IgD-negative memory B cell (primary cell): Measurements from ENCODE around the gene CCDC74A. TPM values are rescaled to one million over a fixed set of nuclear protein-coding genes. Genes with fewer than 3 reads are reported as not detected.
"Not testable (repeated sequence)": the region's sequence is repeated elsewhere in the genome, so short reads cannot be mapped to it uniquely, and the experiment has no call there.

Experiments
- H3K27ac Mint-ChIP-seq, 3 donors: one replicate each; pipeline ENCODE4 v1.8.0; 2020 to 2022; ENCODE audit warnings: mild to moderate bottlenecking in 3 of 3, mixed read lengths in 3 of 3, moderate library complexity in 1 of 3
- H3K27me3 Mint-ChIP-seq: one replicate; pipeline ENCODE4 v1.8.0; 2021; ENCODE audit warnings: mixed read lengths
- H3K36me3 Mint-ChIP-seq: one replicate; pipeline ENCODE4 v1.8.0; 2020; ENCODE audit warnings: mild to moderate bottlenecking, mixed read lengths
- H3K4me1 Mint-ChIP-seq, 3 donors: one replicate each; pipeline ENCODE4 v1.8.0; 2020 to 2022; ENCODE audit warnings: mixed read lengths in 3 of 3, mild to moderate bottlenecking in 1 of 3
- H3K4me3 Mint-ChIP-seq, 4 donors: one replicate each; pipeline ENCODE4 v1.8.0; 2020 to 2022; ENCODE audit warnings: mild to moderate bottlenecking in 4 of 4, mixed read lengths in 4 of 4, moderate library complexity in 3 of 4
- H3K9me3 Mint-ChIP-seq, 3 donors: one replicate each; pipeline ENCODE4 v1.8.0; 2020 to 2021; ENCODE audit warnings: mixed read lengths in 3 of 3, mild to moderate bottlenecking in 1 of 3
- polyA plus RNA-seq: library from polyadenylated mRNA; unstranded; fragments of 300-500 nt; fragmentation: Illumina TruSeq; gene quantifications from one replicate; pipeline ENCODE4 v1.2.3, GENCODE V29; 2021

CCDC74A gene
- polyA plus RNA-seq, 1 donor from 2014 or later, result not detected

DNA sequence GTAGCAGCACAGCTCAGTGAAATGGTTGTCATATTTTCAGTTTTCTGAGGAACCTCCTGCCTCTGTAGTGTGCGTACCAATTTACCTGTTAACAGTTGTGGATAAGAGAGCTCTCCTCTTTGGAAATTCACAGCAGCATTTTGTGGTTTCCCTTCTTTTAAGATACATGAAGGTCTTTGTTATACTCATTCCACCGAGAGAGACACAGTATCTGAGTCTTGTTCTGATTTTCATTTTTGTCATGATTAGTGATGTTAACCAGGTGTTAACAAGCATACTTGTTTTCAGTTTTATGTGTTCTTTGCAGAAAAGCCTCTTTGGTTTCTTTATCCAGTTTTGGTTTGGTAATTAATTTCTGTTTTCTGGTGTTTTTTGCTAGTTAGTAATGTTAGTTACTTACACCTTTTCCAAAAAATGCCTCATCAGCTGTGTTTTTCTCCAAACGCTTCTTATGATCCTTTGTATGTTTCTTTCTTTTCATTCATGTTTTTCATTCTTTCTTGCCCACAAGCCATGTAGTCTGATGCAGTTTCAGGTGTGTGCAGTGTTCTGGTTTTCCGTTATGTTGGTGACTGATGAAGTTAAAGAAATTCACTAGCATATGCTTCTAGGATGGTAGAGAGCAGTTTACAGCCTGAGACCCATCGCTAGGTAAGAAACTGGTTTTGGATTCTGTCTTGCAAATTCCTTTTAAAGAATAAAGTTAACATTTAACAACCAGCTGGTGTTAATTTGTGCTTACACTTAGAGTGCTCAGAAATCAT lies 30.1 kb downstream of the CCDC74A start:
- H3K4me1 Mint-ChIP-seq, result no peaks in the 10 kb centered on the region
- peaks cover 0 to 5% (median 0%) of the 10 kb centered on the region in 3 donors for H3K9me3 Mint-ChIP-seq
- peaks cover 16% of the 10 kb centered on the region for H3K27me3 Mint-ChIP-seq
- no peaks in the 10 kb centered on the region for H3K36me3 Mint-ChIP-seq
- H3K27ac Mint-ChIP-seq, result no peak overlapping the region
- no peak overlapping the region for H3K4me3 Mint-ChIP-seq

DNA sequence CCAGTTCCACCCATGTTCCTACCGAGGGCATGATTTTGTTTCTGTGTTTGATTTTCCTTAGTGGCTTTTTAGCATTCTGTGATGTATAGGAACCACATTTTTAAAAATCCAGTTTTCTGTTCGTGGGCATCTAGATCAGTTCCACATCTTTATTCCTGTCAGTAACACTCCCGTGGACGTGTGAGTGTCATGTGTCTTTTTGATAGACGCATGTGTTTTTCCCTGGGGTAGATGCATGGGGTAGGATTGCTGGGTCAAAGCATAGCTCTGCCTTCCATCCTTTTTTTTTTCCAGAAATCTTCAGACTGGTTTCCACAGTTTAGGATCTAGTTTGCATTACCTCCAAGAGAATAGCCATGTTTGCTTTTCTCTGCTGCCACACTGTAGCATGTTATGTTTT lies 38.7 kb downstream of the CCDC74A start:
- H3K9me3 Mint-ChIP-seq, result peaks cover 0 to 5% (median 0%) of the 10 kb centered on the region in 3 donors
- peaks cover 18% of the 10 kb centered on the region for H3K27me3 Mint-ChIP-seq
- no peak overlapping the region for H3K27ac Mint-ChIP-seq
- no peaks in the 10 kb centered on the region for H3K4me1 Mint-ChIP-seq
- H3K36me3 Mint-ChIP-seq, result peaks cover 2% of the 10 kb centered on the region
- no peak overlapping the region for H3K4me3 Mint-ChIP-seq

DNA sequence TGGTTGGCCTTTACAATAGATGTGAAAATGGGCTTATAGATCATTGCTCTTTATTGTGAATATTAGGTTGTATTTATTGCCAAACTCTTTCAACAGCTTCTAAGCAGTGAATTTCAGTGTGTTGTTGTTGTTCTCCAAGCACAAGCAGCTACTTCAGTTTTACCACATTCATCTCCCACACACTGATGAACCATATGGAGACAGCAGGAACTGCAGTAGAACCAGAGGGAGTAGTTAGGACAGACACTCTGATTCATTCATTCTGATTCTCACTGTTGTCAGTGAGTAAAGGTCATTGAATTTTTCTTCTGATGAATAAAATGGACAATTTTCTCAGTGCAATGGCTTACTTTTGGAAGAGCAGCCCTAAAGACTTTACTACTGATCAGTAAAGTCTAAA lies 40.2 kb downstream of the CCDC74A start:
- Mint-ChIP-seq H3K4me1 (peaks cover 0 to 1% (median 0%) of the 10 kb centered on the region in 3 donors), H3K4me3 (no peak overlapping the region), H3K27me3 (peaks cover 18% of the 10 kb centered on the region), H3K27ac (no peak overlapping the region), H3K36me3 (peaks cover 2% of the 10 kb centered on the region), H3K9me3 (no peaks in the 10 kb centered on the region)

DNA sequence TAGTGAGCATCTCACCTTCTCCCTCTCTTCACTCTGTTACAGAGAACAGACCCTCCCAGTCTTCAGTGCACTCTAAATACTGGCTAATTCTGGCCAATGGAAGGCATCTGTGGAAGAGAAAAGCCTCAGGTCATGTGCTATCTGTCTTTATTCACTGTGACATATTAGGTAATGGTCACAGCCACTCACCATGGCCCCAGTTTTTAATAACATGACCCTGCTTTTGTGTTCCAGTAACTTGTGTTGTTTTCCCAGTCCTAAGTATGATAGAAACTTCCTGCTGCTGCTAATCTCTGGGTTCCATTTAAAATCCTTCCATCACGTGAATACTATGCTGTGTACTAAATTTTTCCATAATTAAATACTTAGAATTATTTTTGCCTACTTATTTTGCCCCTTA lies 40.7 kb downstream of the CCDC74A start:
- not testable (repeated sequence) for H3K36me3 Mint-ChIP-seq, H3K4me1 Mint-ChIP-seq, H3K4me3 Mint-ChIP-seq, H3K9me3 Mint-ChIP-seq, H3K27ac Mint-ChIP-seq
- H3K27me3 Mint-ChIP-seq, result peaks cover 18% of the 10 kb centered on the region

DNA sequence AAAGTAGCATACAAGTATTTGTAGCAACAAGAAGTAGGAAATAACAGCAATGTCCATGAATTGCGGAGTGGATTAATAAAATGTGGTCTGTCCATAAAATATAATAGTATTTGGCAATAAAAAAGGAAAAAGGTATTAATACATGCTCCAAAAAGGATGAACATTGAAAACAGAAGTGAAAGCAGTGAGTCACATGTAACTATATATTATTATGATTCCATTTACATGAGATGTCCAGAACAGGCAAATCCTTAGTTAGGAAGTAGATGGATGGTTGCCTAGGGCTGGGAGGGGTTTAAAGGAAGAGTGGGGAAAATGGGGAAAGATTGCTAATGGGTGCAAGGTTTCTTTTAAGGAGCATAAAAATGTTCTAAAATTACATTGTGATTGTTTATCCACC lies 44.5 kb downstream of the CCDC74A start:
- no peak overlapping the region for H3K27ac Mint-ChIP-seq
- peaks cover 2% of the 10 kb centered on the region for H3K36me3 Mint-ChIP-seq
- H3K4me1 Mint-ChIP-seq, result peaks cover 0 to 1% (median 0%) of the 10 kb centered on the region in 3 donors
- no peak overlapping the region for H3K4me3 Mint-ChIP-seq
- no peaks in the 10 kb centered on the region for H3K9me3 Mint-ChIP-seq
- peaks cover 4% of the 10 kb centered on the region for H3K27me3 Mint-ChIP-seq

DNA sequence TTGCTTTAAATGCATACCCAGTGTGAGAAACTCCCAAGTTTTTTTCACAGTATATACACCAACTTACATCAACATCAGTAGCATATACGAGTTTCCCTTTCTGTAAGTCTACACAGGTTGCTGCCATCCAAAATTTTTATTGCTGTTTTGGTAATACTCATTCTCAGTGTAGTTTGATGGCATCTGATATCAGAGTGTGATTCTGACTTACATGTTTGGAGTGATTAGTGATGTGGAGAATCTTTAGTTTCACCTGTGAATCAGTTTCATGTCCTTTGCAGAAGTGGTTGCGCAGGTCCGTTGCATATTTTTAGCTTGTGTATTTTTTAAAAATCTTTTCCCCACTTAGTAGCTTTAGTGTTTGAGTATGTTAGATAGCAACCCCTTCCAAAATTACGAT lies 50.1 kb downstream of the CCDC74A start:
- Mint-ChIP-seq H3K9me3 (no peaks in the 10 kb centered on the region), H3K4me3 (no peak overlapping the region), H3K27ac (no peak overlapping the region), H3K27me3 (peaks cover 20% of the 10 kb centered on the region), H3K36me3 (no peaks in the 10 kb centered on the region), H3K4me1 (peaks cover 0 to 2% (median 0%) of the 10 kb centered on the region in 3 donors)

DNA sequence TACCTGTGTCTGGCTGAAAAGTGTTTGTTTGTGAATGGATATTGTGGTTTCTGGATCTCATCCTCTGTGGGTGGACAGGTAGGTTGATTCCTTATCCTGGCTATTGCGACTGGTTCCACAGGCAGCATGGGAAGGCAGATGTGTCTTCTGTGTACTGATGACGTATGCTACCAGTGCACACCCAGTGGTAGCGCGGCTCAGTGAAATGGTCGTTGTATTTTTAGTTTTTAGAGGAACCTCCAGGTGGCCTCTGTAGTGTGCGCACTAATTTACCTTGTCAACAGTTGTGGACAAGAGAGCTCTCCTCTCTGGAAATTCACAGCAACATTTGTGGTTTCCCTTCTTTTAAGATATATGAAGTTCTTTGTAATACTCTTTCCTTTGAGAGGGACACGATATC lies 52.5 kb downstream of the CCDC74A start:
- peaks cover 0 to 12% (median 11%) of the 10 kb centered on the region in 3 donors for H3K4me1 Mint-ChIP-seq
- no peak overlapping the region for H3K27ac Mint-ChIP-seq
- peaks cover 2% of the 10 kb centered on the region for H3K36me3 Mint-ChIP-seq
- H3K4me3 Mint-ChIP-seq, result no peak overlapping the region
- H3K9me3 Mint-ChIP-seq, result no peaks in the 10 kb centered on the region
- H3K27me3 Mint-ChIP-seq, result peaks cover 35% of the 10 kb centered on the region

Other genes with a start within 250 kb of the CCDC74A start
- not detected for gene RAB6D, start 163.7 kb upstream of the CCDC74A start, polyA plus RNA-seq
- not detected for gene TUBA3D, start 51.8 kb upstream of the CCDC74A start, polyA plus RNA-seq
- gene MZT2A, start 35.5 kb upstream of the CCDC74A start, polyA plus RNA-seq, result 103 TPM